ENCODE data around the gene SLC44A3.

SLC44A3 gene

GRCh38 chr1:94819945-94820746, at the start of gene SLC44A3:
TSS of gene SLC44A3 (plus strand) at chr1:94820357. CDS start at chr1:94820452, 95 bp downstream.
- DNase-seq (ENCODE audit: low read depth in 2 of 3, low spot score in 2 of 3) = no peak

GRCh38 chr1:94772230-94772641, 47.9 kb upstream of the SLC44A3 start:
- no peak for DNase-seq (ENCODE audit: low read depth in 2 of 3, low spot score in 2 of 3)

- DNase-seq (ENCODE audit: low read depth in 2 of 3, low spot score in 2 of 3) = no peak
Measured at GRCh38 chr1:94772845-94773244, 47.3 kb upstream of the SLC44A3 start.

- DNase-seq (ENCODE audit: low read depth in 2 of 3, low spot score in 2 of 3) = no peak
Measured at GRCh38 chr1:94773296-94773809, 46.8 kb upstream of the SLC44A3 start.

- DNase-seq (ENCODE audit: low read depth in 2 of 3, low spot score in 2 of 3) = no peak
Measured at GRCh38 chr1:94773931-94774422, 46.2 kb upstream of the SLC44A3 start.

- DNase-seq (ENCODE audit: low read depth in 2 of 3, low spot score in 2 of 3) = no peak
Measured at GRCh38 chr1:94776474-94776873, 43.7 kb upstream of the SLC44A3 start.

- DNase-seq (ENCODE audit: low read depth in 2 of 3, low spot score in 2 of 3) = no peak
Measured at GRCh38 chr1:94777281-94777680, 42.9 kb upstream of the SLC44A3 start.

- DNase-seq (ENCODE audit: low read depth in 2 of 3, low spot score in 2 of 3) = no peak
Measured at GRCh38 chr1:94778808-94779207, 41.3 kb upstream of the SLC44A3 start.

GRCh38 chr1:94783342-94784189, 36.6 kb upstream of the SLC44A3 start:
- no peak for DNase-seq (ENCODE audit: low read depth in 2 of 3, low spot score in 2 of 3)

GRCh38 chr1:94784190-94784515, 36.0 kb upstream of the SLC44A3 start:
- no peak for DNase-seq (ENCODE audit: low read depth in 2 of 3, low spot score in 2 of 3)

GRCh38 chr1:94787691-94788090, 32.5 kb upstream of the SLC44A3 start:
- DNase-seq (ENCODE audit: low read depth in 2 of 3, low spot score in 2 of 3) = no peak

- no peak for DNase-seq (ENCODE audit: low read depth in 2 of 3, low spot score in 2 of 3)
Measured at GRCh38 chr1:94790246-94790645, 29.9 kb upstream of the SLC44A3 start.

- no peak for DNase-seq (ENCODE audit: low read depth in 2 of 3, low spot score in 2 of 3)
Measured at GRCh38 chr1:94790670-94791069, 29.5 kb upstream of the SLC44A3 start.

GRCh38 chr1:94792473-94793295, 27.5 kb upstream of the SLC44A3 start:
- DNase-seq (ENCODE audit: low read depth in 2 of 3, low spot score in 2 of 3) = no peak

GRCh38 chr1:94793296-94793656, 26.9 kb upstream of the SLC44A3 start:
- DNase-seq (ENCODE audit: low read depth in 2 of 3, low spot score in 2 of 3) = no peak

GRCh38 chr1:94795434-94795833, 24.7 kb upstream of the SLC44A3 start:
- no peak for DNase-seq (ENCODE audit: low read depth in 2 of 3, low spot score in 2 of 3)

- no peak for DNase-seq (ENCODE audit: low read depth in 2 of 3, low spot score in 2 of 3)
Measured at GRCh38 chr1:94796266-94796665, 23.9 kb upstream of the SLC44A3 start.

GRCh38 chr1:94797291-94797690, 22.9 kb upstream of the SLC44A3 start:
- no peak for DNase-seq (ENCODE audit: low read depth in 2 of 3, low spot score in 2 of 3)

GRCh38 chr1:94798054-94798453, 22.1 kb upstream of the SLC44A3 start:
- DNase-seq (ENCODE audit: low read depth in 2 of 3, low spot score in 2 of 3) = no peak

- no peak for DNase-seq (ENCODE audit: low read depth in 2 of 3, low spot score in 2 of 3)
Measured at GRCh38 chr1:94798462-94798861, 21.7 kb upstream of the SLC44A3 start.

GRCh38 chr1:94799206-94799605, 21.0 kb upstream of the SLC44A3 start:
- DNase-seq (ENCODE audit: low read depth in 2 of 3, low spot score in 2 of 3) = no peak
